ENCODE data around the gene SMIM20. TPM values are rescaled to one million over a fixed set of nuclear protein-coding genes. Genes with fewer than 3 reads are reported as not detected.

SMIM20 gene
- total and polyA plus RNA-seq, 4 donors = 11.1 to 25.0 (median 20.4) TPM

DNA sequence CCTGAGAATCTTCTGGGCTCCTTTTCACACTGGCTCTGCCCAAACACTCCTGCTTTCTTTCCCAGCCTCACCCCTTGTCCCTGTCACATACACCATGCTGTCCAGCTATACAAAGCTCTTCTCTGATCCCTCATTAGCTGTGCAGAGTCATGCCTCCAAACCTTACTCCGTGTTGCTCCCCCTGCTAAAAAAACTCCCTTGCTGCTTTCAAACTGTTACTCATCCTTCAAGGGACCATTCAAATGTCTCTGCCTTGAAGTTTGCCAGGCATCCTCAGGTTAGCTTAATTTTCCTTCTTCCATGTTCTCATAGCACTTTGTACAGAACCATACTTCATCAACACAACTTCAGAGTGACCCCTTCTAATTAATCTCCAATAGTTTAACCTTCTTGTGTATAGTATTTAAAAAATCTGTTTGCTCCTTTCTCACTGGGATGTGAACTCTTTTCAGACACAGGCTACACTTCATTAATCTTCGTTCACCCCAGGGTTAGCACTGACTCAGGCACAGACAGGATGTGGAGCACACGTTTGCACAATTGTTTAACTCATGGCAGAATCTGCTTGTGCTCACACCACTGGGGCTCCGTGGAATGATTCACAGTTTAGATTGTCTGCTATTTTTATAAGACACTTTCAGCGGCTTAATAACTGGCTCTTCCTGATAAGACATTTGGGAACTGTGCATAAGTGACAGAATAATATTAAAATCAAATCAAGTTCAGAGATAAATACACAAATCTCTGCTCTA, 29.8 kb upstream of the SMIM20 start (continued):
- TF ChIP-seq, protein P1, sequence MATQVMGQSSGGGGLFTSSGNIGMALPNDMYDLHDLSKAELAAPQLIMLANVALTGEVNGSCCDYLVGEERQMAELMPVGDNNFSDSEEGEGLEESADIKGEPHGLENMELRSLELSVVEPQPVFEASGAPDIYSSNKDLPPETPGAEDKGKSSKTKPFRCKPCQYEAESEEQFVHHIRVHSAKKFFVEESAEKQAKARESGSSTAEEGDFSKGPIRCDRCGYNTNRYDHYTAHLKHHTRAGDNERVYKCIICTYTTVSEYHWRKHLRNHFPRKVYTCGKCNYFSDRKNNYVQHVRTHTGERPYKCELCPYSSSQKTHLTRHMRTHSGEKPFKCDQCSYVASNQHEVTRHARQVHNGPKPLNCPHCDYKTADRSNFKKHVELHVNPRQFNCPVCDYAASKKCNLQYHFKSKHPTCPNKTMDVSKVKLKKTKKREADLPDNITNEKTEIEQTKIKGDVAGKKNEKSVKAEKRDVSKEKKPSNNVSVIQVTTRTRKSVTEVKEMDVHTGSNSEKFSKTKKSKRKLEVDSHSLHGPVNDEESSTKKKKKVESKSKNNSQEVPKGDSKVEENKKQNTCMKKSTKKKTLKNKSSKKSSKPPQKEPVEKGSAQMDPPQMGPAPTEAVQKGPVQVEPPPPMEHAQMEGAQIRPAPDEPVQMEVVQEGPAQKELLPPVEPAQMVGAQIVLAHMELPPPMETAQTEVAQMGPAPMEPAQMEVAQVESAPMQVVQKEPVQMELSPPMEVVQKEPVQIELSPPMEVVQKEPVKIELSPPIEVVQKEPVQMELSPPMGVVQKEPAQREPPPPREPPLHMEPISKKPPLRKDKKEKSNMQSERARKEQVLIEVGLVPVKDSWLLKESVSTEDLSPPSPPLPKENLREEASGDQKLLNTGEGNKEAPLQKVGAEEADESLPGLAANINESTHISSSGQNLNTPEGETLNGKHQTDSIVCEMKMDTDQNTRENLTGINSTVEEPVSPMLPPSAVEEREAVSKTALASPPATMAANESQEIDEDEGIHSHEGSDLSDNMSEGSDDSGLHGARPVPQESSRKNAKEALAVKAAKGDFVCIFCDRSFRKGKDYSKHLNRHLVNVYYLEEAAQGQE (IDR thresholded peaks at IDR 0.05) = no peak
- TF ChIP-seq JUND (IDR thresholded peaks at IDR 0.05) = no peak

DNA sequence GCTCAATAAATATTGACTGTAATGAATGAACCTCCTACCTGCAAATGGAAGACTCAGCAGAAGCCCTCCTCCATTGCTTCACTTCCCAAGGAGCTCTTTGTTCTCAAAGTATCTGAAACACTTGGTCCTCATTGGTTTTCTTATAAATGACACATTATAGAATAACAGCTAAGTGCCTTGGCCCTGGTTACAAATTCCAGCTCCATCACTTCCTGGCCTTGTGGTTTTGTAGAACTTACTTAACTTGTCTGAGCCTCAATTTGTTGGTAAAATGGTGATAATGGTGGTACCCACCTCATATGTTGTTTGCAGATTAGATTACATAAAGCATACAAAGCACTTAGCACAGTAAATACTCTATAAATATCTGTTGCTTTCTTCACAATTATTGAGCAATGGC, 25.2 kb upstream of the SMIM20 start:
- Histone ChIP-seq H3K4me1 (ENCODE audit: control insufficient read depth in 4 of 4, insufficient read depth in 4 of 4, low read length in 3 of 4) (no peaks in the 10 kb centered on the region), H3K9me3 (ENCODE audit: control insufficient read depth in 4 of 4, low read length in 3 of 4) (no peaks in the 10 kb centered on the region), H3K4me3 (ENCODE audit: low read depth in 1 of 3, low read length in 3 of 3) (no peak overlapping the region), H3K27ac (ENCODE audit: low read depth in 1 of 2, low read length in 2 of 2) (no peak overlapping the region), H3K36me3 (ENCODE audit: control insufficient read depth in 4 of 4, insufficient read depth in 3 of 4, low read depth in 1 of 4, low read length in 3 of 4) (no peaks in the 10 kb centered on the region), H3K27me3 (ENCODE audit: control insufficient read depth in 4 of 4, insufficient read depth in 4 of 4, low read length in 3 of 4) (no peaks in the 10 kb centered on the region), H3K9ac (ENCODE audit: low read depth in 1 of 2, low read length in 2 of 2) (no peak overlapping the region)
- TF ChIP-seq FOXA1 (IDR thresholded peaks at IDR 0.05) (no peak), RXRA (IDR thresholded peaks at IDR 0.05) (no peak), GABPA (IDR thresholded peaks at IDR 0.05 in 1 of 2, conservative IDR thresholded peaks at IDR 0.05 in 1 of 2) (no peak), HNF4G (IDR thresholded peaks at IDR 0.05) (no peak), JUND (IDR thresholded peaks at IDR 0.05) (no peak)
- TF ChIP-seq, protein P2, sequence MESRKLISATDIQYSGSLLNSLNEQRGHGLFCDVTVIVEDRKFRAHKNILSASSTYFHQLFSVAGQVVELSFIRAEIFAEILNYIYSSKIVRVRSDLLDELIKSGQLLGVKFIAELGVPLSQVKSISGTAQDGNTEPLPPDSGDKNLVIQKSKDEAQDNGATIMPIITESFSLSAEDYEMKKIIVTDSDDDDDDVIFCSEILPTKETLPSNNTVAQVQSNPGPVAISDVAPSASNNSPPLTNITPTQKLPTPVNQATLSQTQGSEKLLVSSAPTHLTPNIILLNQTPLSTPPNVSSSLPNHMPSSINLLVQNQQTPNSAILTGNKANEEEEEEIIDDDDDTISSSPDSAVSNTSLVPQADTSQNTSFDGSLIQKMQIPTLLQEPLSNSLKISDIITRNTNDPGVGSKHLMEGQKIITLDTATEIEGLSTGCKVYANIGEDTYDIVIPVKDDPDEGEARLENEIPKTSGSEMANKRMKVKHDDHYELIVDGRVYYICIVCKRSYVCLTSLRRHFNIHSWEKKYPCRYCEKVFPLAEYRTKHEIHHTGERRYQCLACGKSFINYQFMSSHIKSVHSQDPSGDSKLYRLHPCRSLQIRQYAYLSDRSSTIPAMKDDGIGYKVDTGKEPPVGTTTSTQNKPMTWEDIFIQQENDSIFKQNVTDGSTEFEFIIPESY (IDR thresholded peaks at IDR 0.05) = no peak
- TF ChIP-seq, protein P3, sequence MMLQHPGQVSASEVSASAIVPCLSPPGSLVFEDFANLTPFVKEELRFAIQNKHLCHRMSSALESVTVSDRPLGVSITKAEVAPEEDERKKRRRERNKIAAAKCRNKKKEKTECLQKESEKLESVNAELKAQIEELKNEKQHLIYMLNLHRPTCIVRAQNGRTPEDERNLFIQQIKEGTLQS (IDR thresholded peaks at IDR 0.05) = no peak
- TF ChIP-seq, protein P4, sequence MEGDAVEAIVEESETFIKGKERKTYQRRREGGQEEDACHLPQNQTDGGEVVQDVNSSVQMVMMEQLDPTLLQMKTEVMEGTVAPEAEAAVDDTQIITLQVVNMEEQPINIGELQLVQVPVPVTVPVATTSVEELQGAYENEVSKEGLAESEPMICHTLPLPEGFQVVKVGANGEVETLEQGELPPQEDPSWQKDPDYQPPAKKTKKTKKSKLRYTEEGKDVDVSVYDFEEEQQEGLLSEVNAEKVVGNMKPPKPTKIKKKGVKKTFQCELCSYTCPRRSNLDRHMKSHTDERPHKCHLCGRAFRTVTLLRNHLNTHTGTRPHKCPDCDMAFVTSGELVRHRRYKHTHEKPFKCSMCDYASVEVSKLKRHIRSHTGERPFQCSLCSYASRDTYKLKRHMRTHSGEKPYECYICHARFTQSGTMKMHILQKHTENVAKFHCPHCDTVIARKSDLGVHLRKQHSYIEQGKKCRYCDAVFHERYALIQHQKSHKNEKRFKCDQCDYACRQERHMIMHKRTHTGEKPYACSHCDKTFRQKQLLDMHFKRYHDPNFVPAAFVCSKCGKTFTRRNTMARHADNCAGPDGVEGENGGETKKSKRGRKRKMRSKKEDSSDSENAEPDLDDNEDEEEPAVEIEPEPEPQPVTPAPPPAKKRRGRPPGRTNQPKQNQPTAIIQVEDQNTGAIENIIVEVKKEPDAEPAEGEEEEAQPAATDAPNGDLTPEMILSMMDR (IDR thresholded peaks at IDR 0.05; ENCODE audit: low read depth, low read length, missing input control) = no peak
- no peak for DNase-seq (ENCODE audit: low spot score)

Measured in liver (tissue), 9 donors.